Measurements from ENCODE around the gene RNF146. TPM values are rescaled to one million over a fixed set of nuclear protein-coding genes. Genes with fewer than 3 reads are reported as not detected.

The RNF146 gene
- total RNA-seq, 1 experiment from 2014 or later: 43.1 TPM

DNA sequence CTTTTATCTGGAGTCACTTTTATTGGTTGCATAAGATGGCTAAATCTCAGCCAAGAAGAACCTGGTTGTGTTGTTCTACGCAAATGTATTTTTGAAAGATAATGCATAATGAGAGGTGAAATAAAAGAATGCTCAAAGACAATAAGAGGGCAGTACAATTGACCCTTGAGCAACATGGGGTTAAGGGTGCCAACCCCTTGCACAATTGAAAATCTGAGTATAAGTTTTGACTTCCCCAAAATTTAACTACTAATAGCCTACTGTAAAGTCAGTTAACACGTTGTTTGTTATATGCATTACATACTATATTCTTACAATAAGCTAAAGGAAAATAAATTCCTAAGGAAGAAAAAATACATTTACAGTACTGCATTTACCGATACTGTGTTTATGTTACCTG lies 5.9 kb downstream of the RNF146 start:
- Histone ChIP-seq H3K4me3 (ENCODE audit: low read depth in 2 of 2, low read length in 2 of 2) (no peak overlapping the region), H3K36me3 (ENCODE audit: control insufficient read depth, insufficient read depth, low read length) (no peaks in the 10 kb centered on the region; the same call in 1 of the 2 replicates), H3K9me3 (ENCODE audit: control insufficient read depth, insufficient read depth, low read depth, low read length) (no peaks in the 10 kb centered on the region), H3K4me1 (ENCODE audit: control insufficient read depth, insufficient read depth, low read length) (peaks cover 15% of the 10 kb centered on the region), H3K27ac (ENCODE audit: low read length) (no peak overlapping the region), H3K27me3 (ENCODE audit: control insufficient read depth, insufficient read depth, low read length) (no peaks in the 10 kb centered on the region)
- no TSS peak for BruUV-seq (replicated peaks)
- ATAC-seq: no peak
- ChIA-PET CTCF (no interaction called here), POLR2A (no interaction called here)
- intact Hi-C loops (cut with micrococcal nuclease; ENCODE audit: unreplicated experiment): no loop called here
- no peak for DNase-seq (ENCODE audit: low read depth, low spot score)
- TF ChIP-seq POLR2AphosphoS5 (IDR thresholded peaks at IDR 0.05; ENCODE audit: low read depth, low read length): no peak
- no peak for TF ChIP-seq TCF7L2 (IDR thresholded peaks at IDR 0.05; ENCODE audit: low read depth, low read length)
- no peak for TF ChIP-seq REST (IDR thresholded peaks at IDR 0.05; ENCODE audit: insufficient read depth in 1 of 2, low read depth in 2 of 2, low read length in 1 of 2)
- no peak for TF ChIP-seq CTCF (IDR thresholded peaks at IDR 0.05)
- TF ChIP-seq SIN3A (IDR thresholded peaks at IDR 0.05; ENCODE audit: borderline replicate concordance, insufficient read depth, low read depth, low read length): no peak
- in situ Hi-C loops (cut with HindIII; ENCODE audit: low pct_unique_long_range_greater_than_20kb, low sequenced_read_pairs): no loop called here

DNA sequence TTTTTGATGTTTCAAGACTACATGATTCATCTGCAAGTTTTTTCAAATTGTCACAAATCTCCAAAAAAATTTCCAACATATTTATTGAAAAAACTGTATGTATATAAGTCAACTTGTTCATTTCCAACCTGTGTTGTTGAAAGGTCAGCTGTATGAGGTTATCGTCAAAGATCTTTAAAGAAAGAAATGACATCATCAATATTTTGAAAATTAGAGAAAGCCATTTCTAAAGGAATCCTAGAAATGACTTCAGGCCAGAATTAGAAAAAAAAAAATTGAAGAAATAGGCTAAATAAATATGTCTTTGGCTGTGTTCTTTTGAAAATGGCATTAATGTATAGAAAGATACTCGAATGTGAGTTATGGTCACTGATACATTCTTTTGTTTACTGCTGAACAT lies 6.8 kb downstream of the RNF146 start:
- no peak overlapping the region for H3K4me3 ChIP-seq (ENCODE audit: low read depth in 2 of 2, low read length in 2 of 2)
- H3K27ac ChIP-seq (ENCODE audit: low read length): no peak overlapping the region
- no peaks in the 10 kb centered on the region for H3K36me3 ChIP-seq (ENCODE audit: control insufficient read depth, insufficient read depth, low read length)
- DNase-seq (ENCODE audit: low read depth, low spot score) (no peak), ATAC-seq (no peak)
- H3K27me3 ChIP-seq (ENCODE audit: control insufficient read depth, insufficient read depth, low read length): no peaks in the 10 kb centered on the region
- TF ChIP-seq REST (IDR thresholded peaks at IDR 0.05; ENCODE audit: insufficient read depth in 1 of 2, low read depth in 2 of 2, low read length in 1 of 2): no peak
- TF ChIP-seq TCF7L2 (IDR thresholded peaks at IDR 0.05; ENCODE audit: low read depth, low read length): no peak
- no peak for TF ChIP-seq SIN3A (IDR thresholded peaks at IDR 0.05; ENCODE audit: borderline replicate concordance, insufficient read depth, low read depth, low read length)
- TF ChIP-seq CTCF (IDR thresholded peaks at IDR 0.05): no peak
- TF ChIP-seq POLR2AphosphoS5 (IDR thresholded peaks at IDR 0.05; ENCODE audit: low read depth, low read length): no peak
- ChIA-PET POLR2A (no interaction called here), CTCF (no interaction called here)
- H3K4me1 ChIP-seq (ENCODE audit: control insufficient read depth, insufficient read depth, low read length): peaks cover 12% of the 10 kb centered on the region
- intact Hi-C loops (cut with micrococcal nuclease; ENCODE audit: unreplicated experiment): no loop called here
- no TSS peak for BruUV-seq (replicated peaks)
- in situ Hi-C loops (cut with HindIII; ENCODE audit: low pct_unique_long_range_greater_than_20kb, low sequenced_read_pairs): no loop called here
- no peaks in the 10 kb centered on the region for H3K9me3 ChIP-seq (ENCODE audit: control insufficient read depth, insufficient read depth, low read depth, low read length)
